ENCODE results near the gene CDHR1.
A peak's percentile ranks its signal among the peaks of the same experiment; 100 is the strongest.

Gene CDHR1

DNA sequence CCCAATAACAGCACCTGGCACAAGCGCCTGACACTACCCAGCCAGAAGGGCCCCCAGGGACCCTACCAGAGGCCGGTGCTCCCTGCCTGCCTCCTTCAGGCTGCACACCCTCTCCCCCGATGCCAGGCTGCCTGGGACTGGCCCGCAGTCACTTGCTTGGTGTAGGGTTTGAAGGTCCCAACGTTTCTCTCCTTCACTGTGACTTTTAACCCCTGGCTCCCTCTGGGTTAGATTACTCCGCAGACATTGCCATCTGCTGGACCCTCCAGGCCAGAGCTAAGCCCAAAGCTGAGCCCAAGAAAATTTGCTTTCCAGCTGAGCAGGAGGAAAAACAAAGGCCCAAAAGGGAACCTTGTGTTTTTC, 6.9 kb downstream of the CDHR1 start:
- no peak for DNase-seq

- DNase-seq: no peak
These were observed 7.3 kb downstream of the CDHR1 start for GRCh38 chr10:84201682-84202081.

- DNase-seq: no peak
These were observed 8.0 kb downstream of the CDHR1 start for GRCh38 chr10:84202349-84202748.

- no peak for DNase-seq
These were observed 9.8 kb downstream of the CDHR1 start for GRCh38 chr10:84204122-84204521.

GRCh38 chr10:84204610-84205009, 10.3 kb downstream of the CDHR1 start:
- DNase-seq: no peak

DNA sequence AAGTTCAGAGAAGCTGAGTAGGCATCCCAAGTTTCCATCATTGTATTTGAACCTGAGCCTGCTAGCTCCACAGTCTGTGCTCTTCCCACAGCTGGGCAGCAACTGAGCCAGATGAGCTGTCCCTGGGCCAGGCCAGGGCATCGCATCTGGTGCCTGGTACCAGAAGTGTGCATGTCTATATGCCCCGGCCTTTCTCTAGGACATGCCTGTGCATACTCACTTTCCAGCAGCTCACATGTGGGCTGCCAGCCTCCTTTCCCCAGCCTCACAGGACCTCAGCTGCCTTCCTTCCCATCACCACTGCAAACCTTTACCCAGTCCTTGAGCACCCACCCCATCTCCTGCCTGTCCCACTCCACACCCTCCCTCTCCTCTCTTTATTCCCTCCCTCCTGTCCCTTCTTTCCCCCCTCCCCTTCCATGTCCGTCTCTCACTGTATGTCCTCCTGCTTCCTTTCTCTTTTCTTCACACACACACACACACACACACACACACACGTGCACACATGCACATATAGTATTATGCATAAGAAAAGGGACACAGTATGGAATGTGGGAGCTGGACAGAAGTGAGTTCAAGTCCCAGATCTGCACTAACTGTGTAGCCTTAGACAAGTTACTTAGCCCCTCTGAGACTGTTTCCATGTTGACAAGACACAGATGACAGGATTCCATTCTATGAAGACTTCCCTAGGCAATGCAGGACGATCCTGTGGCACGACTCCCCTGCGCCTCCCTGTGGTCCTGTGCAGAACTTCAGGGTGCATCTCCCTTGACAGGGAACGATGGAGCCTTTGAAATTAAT, 10.9 kb downstream of the CDHR1 start:
- peak in 1 of 2 experiments; percentile 53 for DNase-seq

DNA sequence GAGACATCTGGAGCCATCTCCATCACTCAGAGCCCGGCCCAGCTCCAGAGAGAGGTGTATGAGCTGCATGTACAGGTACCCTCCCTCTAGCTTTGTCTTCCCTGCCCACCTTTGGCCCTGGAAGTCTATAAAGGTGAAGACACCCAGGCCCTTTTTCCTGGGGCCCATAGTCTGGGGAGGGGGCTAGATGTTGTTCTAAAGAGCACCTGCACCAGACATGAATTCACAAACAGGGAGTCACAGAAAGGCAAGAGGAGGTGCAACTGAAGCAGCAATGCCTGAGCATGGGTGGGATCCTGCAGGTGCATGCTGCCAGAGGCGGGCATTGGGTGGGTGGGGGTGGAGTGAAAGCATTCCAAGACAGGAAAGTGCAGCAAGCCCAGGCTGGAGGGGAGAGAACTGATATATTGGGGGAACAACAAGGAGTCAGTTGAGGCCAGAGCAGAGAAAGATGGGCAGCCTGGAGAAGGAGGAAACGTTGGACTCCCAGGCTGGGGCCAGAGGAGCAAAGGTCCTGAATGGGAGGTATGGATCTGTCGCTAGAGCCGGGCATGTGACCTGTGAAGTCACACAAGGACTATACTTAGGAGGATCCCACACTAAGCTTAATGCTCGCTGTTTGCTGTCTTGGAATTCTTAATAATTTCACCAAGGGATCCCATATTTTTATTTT, 11.7 kb downstream of the CDHR1 start:
- no peak for DNase-seq

- DNase-seq: no peak
These were observed 13.7 kb downstream of the CDHR1 start for GRCh38 chr10:84208023-84208422.

DNA sequence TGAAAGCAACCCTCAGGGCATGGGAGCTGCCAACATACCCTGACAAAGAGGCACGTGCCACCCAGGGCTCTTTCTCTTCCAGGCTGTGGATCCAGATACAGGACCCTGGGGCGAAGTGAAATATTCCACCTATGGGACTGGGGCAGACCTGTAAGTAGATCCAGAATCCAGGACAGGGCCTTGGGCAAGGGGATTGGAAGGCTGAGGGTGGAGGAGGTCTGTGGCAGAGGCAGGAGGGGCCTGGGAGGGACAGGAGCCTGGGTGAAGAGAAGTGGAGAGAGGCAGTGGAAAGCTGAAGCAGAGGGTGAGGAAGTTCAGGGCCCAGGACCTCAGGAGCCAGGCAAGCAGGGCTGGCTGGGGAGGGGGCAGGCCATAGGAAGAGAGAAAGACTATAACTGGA, 17.2 kb downstream of the CDHR1 start:
- DNase-seq: no peak

- no peak for DNase-seq
These were observed 17.7 kb downstream of the CDHR1 start for GRCh38 chr10:84212014-84212413.

DNA sequence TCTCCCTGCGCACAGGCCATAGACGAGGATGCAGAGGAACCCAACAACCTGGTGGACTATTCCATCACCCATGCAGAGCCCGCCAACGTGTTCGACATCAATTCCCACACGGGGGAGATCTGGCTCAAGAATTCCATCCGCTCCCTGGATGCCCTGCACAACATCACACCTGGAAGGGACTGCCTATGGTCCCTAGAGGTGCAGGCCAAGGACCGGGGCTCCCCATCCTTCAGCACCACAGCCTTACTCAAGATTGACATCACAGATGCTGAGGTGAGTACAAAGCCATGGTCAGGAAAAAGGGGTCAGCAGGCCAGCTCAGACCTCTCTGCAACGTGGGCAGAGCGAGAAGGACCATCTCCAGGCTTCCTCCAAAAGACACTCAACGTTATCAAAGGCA, 18.7 kb downstream of the CDHR1 start:
- DNase-seq: no peak

DNA sequence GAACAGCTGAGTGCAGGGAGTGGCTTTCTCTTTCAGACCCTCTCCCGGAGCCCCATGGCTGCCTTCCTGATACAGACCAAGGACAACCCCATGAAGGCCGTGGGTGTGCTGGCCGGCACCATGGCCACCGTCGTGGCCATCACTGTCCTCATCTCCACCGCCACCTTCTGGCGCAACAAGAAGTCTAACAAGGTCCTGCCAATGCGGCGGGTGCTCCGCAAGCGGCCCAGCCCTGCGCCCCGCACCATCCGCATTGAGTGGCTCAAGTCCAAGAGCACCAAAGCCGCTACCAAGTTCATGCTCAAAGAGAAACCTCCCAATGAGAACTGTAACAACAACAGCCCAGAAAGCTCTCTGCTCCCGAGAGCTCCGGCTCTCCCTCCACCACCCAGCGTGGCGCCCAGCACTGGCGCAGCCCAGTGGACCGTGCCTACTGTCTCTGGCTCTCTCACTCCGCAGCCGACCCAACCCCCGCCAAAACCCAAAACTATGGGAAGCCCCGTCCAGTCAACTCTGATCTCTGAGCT, 19.8 kb downstream of the CDHR1 start:
- no peak for DNase-seq

DNA sequence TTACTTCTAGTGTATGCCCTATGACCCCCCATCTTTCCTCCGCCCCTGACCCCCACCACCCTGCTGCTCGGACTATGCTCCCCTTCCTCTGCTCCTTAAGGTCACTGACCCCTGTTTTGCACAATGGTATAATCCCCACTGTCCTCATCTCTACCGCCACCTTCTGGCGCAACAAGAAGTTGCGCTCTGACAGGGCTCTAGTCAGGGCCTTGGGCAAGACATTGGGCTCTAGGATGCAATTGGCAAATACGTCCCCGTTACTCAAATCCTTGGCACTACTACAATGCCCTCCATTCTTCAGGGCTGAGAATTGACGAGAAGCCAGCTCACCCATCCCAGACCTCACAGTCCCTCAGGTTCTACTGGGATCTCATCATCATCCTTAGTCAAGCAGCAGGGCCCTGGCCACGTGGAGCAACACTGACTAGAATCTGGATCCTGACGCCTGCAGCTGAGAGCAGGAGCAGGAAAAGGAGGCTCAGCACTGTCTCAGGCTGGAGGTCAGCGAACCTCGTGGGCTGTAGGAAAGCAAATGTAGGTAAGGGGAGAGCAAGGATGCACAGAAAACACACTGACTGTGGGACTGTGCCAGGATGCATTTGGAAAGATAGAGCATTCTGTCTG, 20.4 kb downstream of the CDHR1 start:
- no peak for DNase-seq

GRCh38 chr10:84216834-84217233, 22.5 kb downstream of the CDHR1 start:
- DNase-seq: no peak

- no peak for DNase-seq
These were observed 23.4 kb downstream of the CDHR1 start for GRCh38 chr10:84217746-84218145.

DNA sequence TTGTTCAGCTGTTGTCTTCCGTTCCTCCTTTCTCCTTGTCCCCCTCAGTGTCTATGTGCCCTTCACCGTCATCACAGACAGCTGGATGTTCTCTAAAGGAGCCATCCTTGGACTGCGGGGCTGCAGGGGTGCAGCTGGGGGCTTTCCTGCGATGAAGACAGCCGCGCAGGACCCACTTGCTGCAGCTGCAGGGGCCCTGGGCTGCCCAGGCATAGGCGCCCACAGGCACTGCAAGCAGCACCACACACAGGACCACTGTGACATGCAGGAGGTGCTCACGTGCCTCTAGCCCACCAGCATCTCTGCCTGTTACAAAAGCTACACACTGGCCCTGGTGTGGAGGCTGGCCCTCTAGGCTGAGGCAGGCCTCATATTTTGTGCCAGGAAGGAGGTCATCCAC, 27.6 kb downstream of the CDHR1 start:
- no peak for DNase-seq

DNA sequence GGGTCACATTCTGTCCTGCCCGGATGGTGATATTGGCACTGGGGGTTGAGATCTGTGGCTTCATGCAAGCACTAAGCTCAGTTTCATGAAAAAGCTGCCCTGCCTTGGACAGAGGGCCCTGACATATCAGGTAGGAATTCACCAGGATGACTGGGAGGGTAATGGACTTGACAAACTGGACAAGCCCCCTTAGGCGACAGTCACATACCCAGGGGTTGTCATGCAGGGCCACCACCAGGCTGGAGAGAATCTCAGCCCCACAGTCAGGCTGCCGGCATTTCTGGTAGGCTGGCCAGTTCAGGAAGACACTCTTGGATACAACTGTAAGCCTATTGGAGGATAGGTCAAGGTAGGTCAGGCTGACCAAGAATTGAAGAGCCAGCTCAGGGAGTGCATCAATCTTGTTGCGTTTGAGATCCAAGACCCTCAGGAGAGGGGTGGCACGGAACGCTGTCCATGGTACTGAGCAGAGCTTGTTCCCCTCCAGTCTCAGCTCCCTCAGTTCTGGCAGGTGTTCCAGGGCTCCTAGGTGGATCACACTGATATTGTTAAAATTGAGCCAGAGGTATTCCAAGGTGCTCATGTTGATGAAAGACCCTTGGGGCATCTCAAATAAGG, 30.2 kb downstream of the CDHR1 start:
- no peak for DNase-seq

- DNase-seq: peak in 1 of 2 experiments; percentile 48
These were observed 31.3 kb downstream of the CDHR1 start, which contains the start of gene LRIT2 for GRCh38 chr10:84225427-84226173. Gene LRIT2 (minus strand): TSS chr10:84225544. CDS start chr10:84225520, 24 bp downstream.

DNA sequence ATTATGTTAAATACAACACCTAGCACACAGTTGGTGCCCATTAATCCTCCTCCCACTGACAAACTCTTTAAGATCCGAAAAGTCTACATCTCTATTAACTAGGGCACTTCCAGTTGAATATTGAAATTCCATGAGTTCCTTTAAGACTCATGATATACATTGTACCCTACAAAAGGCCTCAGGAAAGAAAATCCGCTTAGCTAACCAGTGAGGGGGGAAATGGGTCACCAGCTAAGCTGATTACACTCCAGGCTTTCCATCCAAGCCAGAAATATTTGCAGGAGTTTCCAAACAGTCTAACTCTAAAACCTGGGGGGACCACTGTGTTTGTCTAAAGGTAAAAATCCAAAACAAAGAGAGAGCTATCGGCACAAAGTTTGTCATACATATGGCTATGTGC, 32.3 kb downstream of the CDHR1 start:
- DNase-seq: no peak

- DNase-seq: no peak
These were observed 33.5 kb downstream of the CDHR1 start for GRCh38 chr10:84227810-84228209.

GRCh38 chr10:84230359-84230758, 36.0 kb downstream of the CDHR1 start:
- DNase-seq: no peak

- no peak for DNase-seq
These were observed 38.0 kb downstream of the CDHR1 start for GRCh38 chr10:84232376-84232775.

- DNase-seq: no peak
These were observed 39.6 kb downstream of the CDHR1 start for GRCh38 chr10:84233940-84234339.
